GM10847 (cell line): ENCODE measurements around the gene FAM83C.

ENCODE experiments used
- POLR2A ChIP-seq: IDR thresholded peaks from 2 replicates; pipeline ENCODE4 v1.6.1; 2011; ENCODE audit not compliant: insufficient read length; ENCODE audit errors: extremely low read depth

FAM83C gene

DNA sequence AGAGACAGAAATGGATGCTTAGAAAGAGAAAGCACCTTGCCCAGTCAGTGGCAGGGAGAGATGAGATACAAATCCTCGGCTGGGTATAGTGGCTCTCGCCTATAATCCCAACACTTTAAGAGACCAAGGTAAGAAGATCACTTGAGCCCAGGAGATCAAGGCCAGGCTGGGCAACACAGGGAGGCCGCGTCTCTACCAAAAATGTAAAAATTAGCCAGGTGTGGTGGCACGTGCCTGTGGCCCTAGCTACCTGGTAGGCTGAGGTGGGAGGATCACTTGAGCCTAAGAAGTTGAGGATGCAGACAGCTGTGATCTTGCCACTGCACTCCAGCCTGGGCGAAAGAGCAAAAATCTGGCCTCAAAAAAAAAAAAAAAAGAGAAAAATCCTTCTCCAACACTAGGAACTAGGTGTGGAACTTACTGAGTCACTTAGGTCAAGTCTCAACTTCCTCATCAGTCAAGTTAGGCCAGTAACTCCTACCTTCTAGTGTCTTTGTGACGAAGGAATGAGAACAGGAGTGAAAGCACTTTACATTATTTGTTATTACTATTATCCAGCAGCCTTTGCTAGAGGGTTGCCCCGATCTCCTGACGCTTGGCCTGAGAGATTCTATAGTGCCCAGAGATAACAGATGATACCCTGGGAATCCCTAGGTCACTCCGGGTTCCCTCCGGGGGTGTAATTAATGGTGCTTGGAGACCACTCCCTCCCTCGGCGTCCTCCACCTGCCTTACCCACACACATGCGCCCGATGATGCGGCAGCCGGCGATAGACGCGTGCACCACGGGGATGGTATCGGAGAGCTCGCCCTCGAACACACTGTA is 8.6 kb downstream of the FAM83C start:
- no peak for TF ChIP-seq POLR2A

- TF ChIP-seq POLR2A: no peak
Measured at GRCh38 chr20:35281506-35282101, 10.6 kb downstream of the FAM83C start.

GRCh38 chr20:35280523-35280922 is 11.7 kb downstream of the FAM83C start:
- TF ChIP-seq POLR2A: no peak

DNA sequence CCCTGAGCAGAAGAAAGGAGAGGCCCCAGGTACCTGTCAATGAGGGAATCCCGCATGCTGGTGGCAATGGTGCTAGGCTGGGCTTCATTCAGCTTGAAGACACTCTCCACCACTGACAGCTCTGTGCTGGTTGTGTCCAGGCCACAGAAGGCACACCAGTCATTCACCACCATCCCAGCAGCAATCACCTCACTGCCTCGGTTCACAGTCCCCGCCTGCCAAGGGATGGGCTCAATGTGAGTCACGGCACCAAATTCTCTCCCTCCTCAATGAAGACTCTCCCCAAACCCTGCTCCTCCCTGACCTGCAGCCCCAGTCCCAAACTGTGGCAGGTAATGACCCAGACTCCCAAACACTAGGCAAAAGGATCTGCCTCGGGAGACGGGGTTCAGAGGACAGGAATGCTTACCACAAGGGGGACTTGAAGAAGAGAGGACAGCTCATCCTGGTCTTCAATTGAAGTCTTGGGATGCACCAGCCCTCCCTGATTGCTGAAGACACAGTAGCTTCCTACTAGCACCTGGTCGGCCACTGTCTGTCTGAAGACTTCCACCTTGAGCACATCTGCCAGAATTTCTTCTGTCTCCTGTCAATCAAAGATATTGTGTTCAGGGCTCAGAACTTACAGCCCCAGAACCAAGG is 12.6 kb downstream of the FAM83C start:
- TF ChIP-seq POLR2A: no peak

DNA sequence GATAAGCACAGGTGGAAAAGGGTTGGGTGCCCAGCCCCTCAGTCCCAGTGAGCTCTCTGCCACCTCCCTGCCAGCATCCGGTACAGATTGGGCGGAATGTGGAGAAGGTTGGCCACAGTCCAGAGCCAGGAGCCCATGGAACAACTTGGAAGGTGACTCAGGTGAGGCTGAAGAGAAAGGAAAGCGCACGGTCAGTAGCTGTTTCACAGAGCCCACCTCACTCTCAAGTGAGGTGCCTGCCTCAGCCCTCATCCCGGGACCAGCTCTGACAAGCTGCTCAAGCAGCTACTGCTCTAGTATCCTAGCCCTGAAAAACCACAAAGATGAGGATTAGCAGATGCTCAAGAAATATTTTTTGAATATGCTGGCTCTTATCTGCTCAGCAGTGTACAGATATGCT is 13.2 kb downstream of the FAM83C start:
- TF ChIP-seq POLR2A: no peak

DNA sequence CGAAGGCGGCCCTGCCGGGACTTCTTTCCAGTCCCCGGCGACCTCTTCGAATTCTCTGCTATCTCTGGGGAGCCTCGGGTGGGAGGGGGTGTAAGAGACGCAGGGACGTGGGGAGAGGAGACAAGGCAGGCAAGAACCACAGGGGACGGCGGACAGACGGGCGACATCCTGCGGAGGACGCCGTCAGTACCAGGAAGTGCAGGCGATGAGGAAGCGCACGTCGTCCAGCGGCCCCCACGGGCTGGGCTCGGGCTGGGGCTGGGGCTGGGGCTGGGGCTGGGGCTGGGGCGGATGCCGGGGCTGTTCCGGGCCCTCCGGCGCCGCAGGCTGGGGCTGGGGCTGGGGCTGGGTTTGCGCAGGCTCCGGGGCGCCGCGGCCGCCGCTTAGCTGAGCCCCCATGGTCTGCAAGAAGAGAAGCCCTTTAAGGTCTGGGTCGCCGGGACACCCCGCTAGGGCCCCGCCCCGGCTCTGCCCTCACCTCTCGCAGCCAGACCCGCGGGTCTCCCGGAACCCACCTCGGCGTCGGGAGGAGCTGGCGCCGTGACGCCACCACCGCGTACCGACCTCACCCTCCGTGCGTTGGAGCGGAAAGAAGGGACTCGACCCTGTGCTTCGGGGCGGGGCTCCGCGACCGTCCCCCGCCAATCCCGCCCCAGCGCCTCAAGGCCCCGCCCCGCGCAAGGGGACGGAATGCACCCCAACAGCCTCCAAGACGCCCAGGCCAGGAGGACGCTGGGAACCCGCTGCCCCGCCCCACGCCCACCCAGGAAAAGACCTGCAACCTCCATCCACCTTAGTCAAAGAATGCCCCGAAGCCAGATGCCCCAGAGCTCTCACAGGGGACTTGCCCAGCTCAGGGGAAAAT is 14.5 kb downstream of the FAM83C start, which contains the start of gene MMP24OS:
Gene MMP24OS (minus strand): TSS at position 592 of the 865 bp plus-strand sequence. CDS start 193 bp downstream, at position 399.
- peak; percentile 79 for TF ChIP-seq POLR2A

DNA sequence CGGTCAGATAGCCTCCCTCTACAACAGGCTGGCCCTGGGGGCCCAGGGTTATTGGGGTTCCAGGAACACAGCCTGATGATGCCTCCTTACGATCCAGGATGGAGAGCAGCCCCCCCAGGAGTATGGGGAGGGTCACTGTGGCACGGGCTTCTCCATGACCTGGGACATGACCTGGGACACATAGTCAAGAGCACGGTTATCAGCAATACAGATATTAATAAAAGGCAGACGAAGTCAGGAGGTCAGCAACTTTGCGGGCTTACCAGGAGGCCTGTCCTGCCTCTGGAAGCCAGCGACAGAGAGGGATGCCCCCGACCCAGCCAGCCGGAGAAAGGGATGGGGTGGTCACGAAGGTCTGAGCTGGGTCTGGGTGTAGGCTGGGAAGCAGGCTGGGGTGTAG is 15.1 kb downstream of the FAM83C start:
- TF ChIP-seq POLR2A: no peak

- no peak for TF ChIP-seq POLR2A
Measured at GRCh38 chr20:35276408-35276807, 15.8 kb downstream of the FAM83C start.

- no peak for TF ChIP-seq POLR2A
Measured at GRCh38 chr20:35275741-35276251, 16.4 kb downstream of the FAM83C start.

- no peak for TF ChIP-seq POLR2A
Measured at GRCh38 chr20:35274172-35275092, 17.8 kb downstream of the FAM83C start.

- no peak for TF ChIP-seq POLR2A
Measured at GRCh38 chr20:35273449-35274171, 18.6 kb downstream of the FAM83C start.

DNA sequence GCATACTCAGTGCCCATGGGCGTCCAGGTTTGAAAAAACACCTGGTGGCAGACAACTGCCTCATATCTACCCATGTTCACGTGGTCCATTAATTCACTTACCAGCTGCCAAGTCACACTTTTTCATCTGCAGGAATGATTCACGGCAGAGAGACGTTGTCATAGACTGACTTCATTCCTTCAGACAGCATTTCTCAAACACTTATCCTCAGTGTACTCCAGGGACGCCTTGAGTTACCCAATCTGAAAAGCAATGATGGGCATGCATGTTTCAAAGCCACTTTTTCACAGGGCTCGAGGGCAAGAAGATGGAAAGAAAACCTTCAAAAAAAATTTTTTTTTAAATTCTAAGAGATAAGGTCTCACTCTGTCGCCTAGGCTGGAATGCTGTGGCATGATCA is 20.3 kb downstream of the FAM83C start:
- TF ChIP-seq POLR2A: no peak

DNA sequence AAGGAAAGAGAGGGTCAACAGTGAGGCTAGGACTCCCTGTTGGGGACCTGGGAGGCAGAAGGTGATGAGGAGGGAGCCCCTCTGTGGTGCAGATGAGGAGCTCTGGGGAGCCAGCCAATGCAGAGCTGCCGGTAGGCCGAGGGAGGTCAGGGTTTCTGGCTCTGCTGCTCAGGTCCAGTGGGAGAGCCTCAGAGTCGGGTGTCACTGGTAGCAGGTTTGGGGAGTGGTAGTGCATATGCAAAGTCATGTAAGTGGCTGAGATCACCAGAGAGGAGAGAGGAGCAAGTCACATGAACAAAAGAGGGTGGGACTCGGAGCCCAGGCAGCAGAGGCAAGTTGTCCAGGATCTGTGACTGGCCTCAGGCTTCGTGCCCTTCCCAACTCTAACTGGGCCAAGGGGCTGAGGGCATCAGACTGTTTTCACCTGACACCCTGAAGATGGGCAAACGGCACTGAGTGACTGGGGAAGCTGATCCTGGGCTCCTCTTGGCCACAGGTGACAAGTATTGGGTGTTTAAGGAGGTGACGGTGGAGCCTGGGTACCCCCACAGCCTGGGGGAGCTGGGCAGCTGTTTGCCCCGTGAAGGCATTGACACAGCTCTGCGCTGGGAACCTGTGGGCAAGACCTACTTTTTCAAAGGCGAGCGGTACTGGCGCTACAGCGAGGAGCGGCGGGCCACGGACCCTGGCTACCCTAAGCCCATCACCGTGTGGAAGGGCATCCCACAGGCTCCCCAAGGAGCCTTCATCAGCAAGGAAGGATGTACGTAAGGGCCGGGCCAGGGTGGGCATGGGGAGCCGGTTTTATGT is 20.9 kb downstream of the FAM83C start:
- TF ChIP-seq POLR2A: no peak
